SK-N-SH (cell line): ENCODE measurements around the gene LY6G6C. TPM values are rescaled to one million over a fixed set of nuclear protein-coding genes. Genes with fewer than 3 reads are reported as not detected.

Experiments used
- CTCF ChIA-PET: fragments of 300-600, 350-600 bp; formaldehyde crosslinking; extraction: SDS; loops from one replicate; lab custom pipeline; 2021; lab: Yijun Ruan, JAX
- POLR2A ChIA-PET: fragments of 350-600 bp; sonication (Branson Sonifier 250); formaldehyde crosslinking; extraction: SDS; loops from one replicate; lab custom pipeline; 2020; ENCODE audit warnings: antibody characterized with exemption, inconsistent platforms; lab: Yijun Ruan, JAX
- DNase-seq: peaks from one replicate; pipeline ENCODE4 v3.0.0; 2012
- H2AFZ ChIP-seq: fragments of 200-600 bp; sonication (generic); 2 replicates; pipeline ENCODE4 v1.8.1; 2016; ENCODE audit warnings: antibody characterized with exemption, mild to moderate bottlenecking, low read depth
- H3F3A ChIP-seq: fragments of 200-600 bp; sonication (generic); replicated peaks from 2 replicates; pipeline ENCODE3; 2016; ENCODE audit warnings: antibody characterized with exemption, mild to moderate bottlenecking; ENCODE audit not compliant: insufficient read depth
- H3K27ac ChIP-seq, 2 experiments: fragments of 200-500 bp in 1 of 2; fragments of 200-600 bp in 1 of 2; sonication (Bioruptor generic) in 1 of 2; sonication (generic), shearing (Covaris generic) in 1 of 2; 2 replicates each; pipeline versions ENCODE4 v1.5.1 to v1.6.1; 2014 to 2016; ENCODE audit warnings: low read depth in 2 of 2, inconsistent platforms in 1 of 2, low read length in 1 of 2, mild to moderate bottlenecking in 1 of 2, mixed read lengths in 1 of 2
- H3K27me3 ChIP-seq: fragments of 200-600 bp; sonication (generic), shearing (Covaris generic); 2 replicates; pipeline ENCODE4 v1.6.1; 2016; ENCODE audit warnings: mixed run types; ENCODE audit not compliant: insufficient read depth
- H3K36me3 ChIP-seq, 2 experiments: fragments of 200-500 bp in 1 of 2; fragments of 200-600 bp in 1 of 2; sonication (Bioruptor generic) in 1 of 2; sonication (generic) in 1 of 2; replicated peaks in 1 of 2; 2 replicates each; pipeline versions ENCODE3 to v1.5.1; 2014 to 2016; ENCODE audit warnings: low read length in 1 of 2, mild to moderate bottlenecking in 1 of 2; ENCODE audit not compliant: insufficient read depth in 2 of 2, control insufficient read depth in 1 of 2
- H3K4me1 ChIP-seq, 2 experiments: fragments of 200-500 bp in 1 of 2; fragments of 200-600 bp in 1 of 2; sonication (Bioruptor generic) in 1 of 2; sonication (generic), shearing (Covaris generic) in 1 of 2; 2 replicates each; pipeline versions ENCODE4 v1.5.1 to v1.6.1; 2014 to 2016; ENCODE audit warnings: low read depth in 1 of 2, low read length in 1 of 2, mixed run types in 1 of 2; ENCODE audit not compliant: insufficient read depth in 2 of 2, control insufficient read depth in 1 of 2
- H3K4me2 ChIP-seq: fragments of 200-600 bp; sonication (generic), shearing (Covaris generic); 2 replicates; pipeline ENCODE4 v1.6.1; 2017; ENCODE audit warnings: mixed run types
- H3K4me3 ChIP-seq, 2 experiments: fragments of 200-500 bp in 1 of 2; fragments of 200-600 bp in 1 of 2; sonication (Bioruptor generic) in 1 of 2; sonication (generic), shearing (Covaris generic) in 1 of 2; 2 replicates each; pipeline versions ENCODE4 v1.5.1 to v1.8.1; 2014 to 2016; ENCODE audit warnings: low read depth in 2 of 2, inconsistent platforms in 1 of 2, low read length in 1 of 2, mild to moderate bottlenecking in 1 of 2, mixed read lengths in 1 of 2, moderate library complexity in 1 of 2
- H3K79me2 ChIP-seq: fragments of 200-600 bp; sonication (generic); 2 replicates; pipeline ENCODE4 v1.8.1; 2017; ENCODE audit warnings: mild to moderate bottlenecking; ENCODE audit not compliant: insufficient read depth
- H3K9ac ChIP-seq: fragments of 200-600 bp; sonication (generic); 2 replicates; pipeline ENCODE4 v1.6.1; 2017; ENCODE audit warnings: mixed run types
- H3K9me2 ChIP-seq: fragments of 200-600 bp; sonication (generic); 2 replicates; pipeline ENCODE4 v1.6.1; 2017; ENCODE audit warnings: mixed run types
- H3K9me3 ChIP-seq: fragments of 200-600 bp; sonication (generic); 2 replicates; pipeline ENCODE4 v1.6.1; 2017; ENCODE audit warnings: mixed run types, mild to moderate bottlenecking, moderate library complexity
- H4K20me1 ChIP-seq: fragments of 200-600 bp; sonication (generic); 2 replicates; pipeline ENCODE4 v1.6.1; 2017; ENCODE audit warnings: mild to moderate bottlenecking, mixed run types; ENCODE audit not compliant: insufficient read depth
- ELF1 ChIP-seq: IDR thresholded peaks from 2 replicates; pipeline ENCODE4 v1.4.0; 2012
- FOSL2 ChIP-seq: IDR thresholded peaks from 2 replicates; pipeline ENCODE4 v1.4.0; 2012; ENCODE audit warnings: low read depth, mild to moderate bottlenecking, moderate library complexity, borderline replicate concordance
- GABPA ChIP-seq: IDR thresholded peaks from 2 replicates; pipeline ENCODE4 v1.4.0; 2012; ENCODE audit warnings: low read depth, mild to moderate bottlenecking
- GATA2 ChIP-seq: sonication (generic); formaldehyde crosslinking; IDR thresholded peaks from 2 replicates; pipeline ENCODE4 v1.5.0; 2020; ENCODE audit warnings: mild to moderate bottlenecking, missing genetic modification reagents
- MEF2A ChIP-seq: IDR thresholded peaks from 2 replicates; pipeline ENCODE4 v1.4.0; 2012; ENCODE audit warnings: low read depth, borderline replicate concordance
- MXI1 ChIP-seq: IDR thresholded peaks from 2 replicates; pipeline ENCODE4 v1.6.1; 2012; ENCODE audit warnings: mild to moderate bottlenecking, low read depth, low read length, improper control_type of control experiment
- POLR2AphosphoS5 ChIP-seq: IDR thresholded peaks from 2 replicates; pipeline ENCODE4 v1.6.1; 2012; ENCODE audit warnings: low read depth, low read length
- RCOR1 ChIP-seq: fragments of 150-350 bp; IDR thresholded peaks from 2 replicates; pipeline ENCODE4 v1.6.1; 2017; ENCODE audit warnings: antibody characterized with exemption, low read length
- RFX5 ChIP-seq: IDR thresholded peaks from 2 replicates; pipeline ENCODE4 v1.6.1; 2012; ENCODE audit warnings: mild to moderate bottlenecking, improper control_type of control experiment, low read length
- RXRA ChIP-seq: IDR thresholded peaks from 2 replicates; pipeline ENCODE4 v1.4.0; 2012; ENCODE audit warnings: low read depth, mild to moderate bottlenecking, borderline replicate concordance
- SIN3A ChIP-seq: IDR thresholded peaks from 2 replicates; pipeline ENCODE4 v1.6.1; 2012; ENCODE audit warnings: low read depth, mild to moderate bottlenecking, low read length, moderate library complexity, borderline replicate concordance
- SMC3 ChIP-seq: IDR thresholded peaks from 2 replicates; pipeline ENCODE4 v1.6.1; 2012; ENCODE audit warnings: low read depth, low read length, improper control_type of control experiment
- TAF1 ChIP-seq: IDR thresholded peaks from 2 replicates; pipeline ENCODE4 v1.6.1; 2012; ENCODE audit warnings: low read depth, mild to moderate bottlenecking, low read length, moderate library complexity, borderline replicate concordance
- YY1 ChIP-seq: IDR thresholded peaks from 2 replicates; pipeline ENCODE4 v1.4.0; 2012; ENCODE audit warnings: low read depth, mild to moderate bottlenecking
- WGBS: methylation state at CpG from one replicate; pipeline ENCODE4 v1.1.6; 2017; ENCODE audit warnings: low lambda C conversion rate; 5-methylcytosine and 5-hydroxymethylcytosine counted together
- polyA plus RNA-seq, 3 experiments: library from polyadenylated mRNA; depleted of rRNA; stranded (reverse); fragments of >200 nt; gene quantifications; 2 replicates each; pipeline ENCODE4 v1.2.3, GENCODE V29; 2012
- TF ChIP-seq, protein P1 (sequence below): fragments of 150-350 bp; IDR thresholded peaks from 2 replicates; pipeline ENCODE4 v1.6.1; 2016; ENCODE audit warnings: mild to moderate bottlenecking, low read depth, low read length
- TF ChIP-seq, protein P2 (sequence below): fragments of 200-600 bp; sonication (generic); IDR thresholded peaks from 2 replicates; pipeline ENCODE4 v1.6.1; 2017; ENCODE audit warnings: antibody characterized with exemption, mild to moderate bottlenecking, moderate library complexity
- TF ChIP-seq, protein P3 (sequence below): fragments of 150-350 bp; IDR thresholded peaks from 2 replicates; pipeline ENCODE4 v1.6.1; 2017; ENCODE audit warnings: antibody characterized with exemption, low read length, low read depth, borderline replicate concordance
- TF ChIP-seq, protein P4 (sequence below): IDR thresholded peaks from 2 replicates; pipeline ENCODE4; 2012
- TF ChIP-seq, protein P5 (sequence below): IDR thresholded peaks from 2 replicates; pipeline ENCODE4 v1.6.1; 2012; ENCODE audit warnings: mild to moderate bottlenecking, low read depth, low read length, moderate library complexity

LY6G6C gene
- polyA plus RNA-seq, 1 of the 3 experiments (the other 2 are of a cell fraction), result not detected

DNA sequence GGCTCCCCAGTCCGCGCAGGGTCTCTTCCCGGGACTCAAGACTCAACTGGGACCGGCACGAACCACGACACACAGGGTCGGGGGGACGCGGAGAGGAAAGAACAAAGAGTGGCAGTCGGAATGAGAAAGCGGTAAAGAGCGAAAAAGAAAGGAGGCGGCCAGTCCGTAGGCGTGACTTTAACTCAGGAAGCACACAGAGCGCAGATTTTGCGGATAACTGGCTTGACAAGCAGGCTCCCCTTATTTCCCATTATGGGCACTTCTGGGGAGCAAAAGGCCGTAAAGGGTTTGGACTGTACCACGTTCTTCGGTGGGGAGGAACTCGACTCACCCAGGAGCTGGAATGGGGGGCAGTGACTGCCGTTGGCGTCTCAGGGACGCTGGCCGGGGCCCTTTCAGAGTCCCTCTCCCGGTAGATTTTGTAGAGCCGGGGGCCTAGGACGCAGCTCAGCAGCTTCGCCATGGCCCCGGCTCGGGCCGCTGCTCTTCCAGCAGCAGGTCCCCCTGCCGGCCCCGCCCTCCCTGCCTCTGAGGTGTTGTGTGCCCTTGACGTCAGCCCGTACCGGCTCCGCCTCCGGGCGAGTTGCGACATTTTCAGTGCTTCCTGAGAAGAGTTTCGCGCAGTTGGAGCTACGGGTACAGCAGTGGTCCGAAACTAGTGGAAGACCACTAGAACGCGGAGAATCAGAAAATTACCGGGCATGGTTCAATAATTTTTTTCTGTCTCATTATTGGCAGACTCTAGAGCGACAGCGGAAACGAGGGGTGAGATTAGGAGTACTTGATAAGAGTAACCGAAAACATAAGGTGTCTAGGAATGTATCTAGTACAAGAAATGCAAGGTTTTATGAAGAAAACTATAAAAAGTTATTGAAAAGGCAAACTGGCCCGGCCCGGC, 18.5 kb downstream of the LY6G6C start, which contains the start of gene ABHD16A (continued):
- TF ChIP-seq, protein P1, sequence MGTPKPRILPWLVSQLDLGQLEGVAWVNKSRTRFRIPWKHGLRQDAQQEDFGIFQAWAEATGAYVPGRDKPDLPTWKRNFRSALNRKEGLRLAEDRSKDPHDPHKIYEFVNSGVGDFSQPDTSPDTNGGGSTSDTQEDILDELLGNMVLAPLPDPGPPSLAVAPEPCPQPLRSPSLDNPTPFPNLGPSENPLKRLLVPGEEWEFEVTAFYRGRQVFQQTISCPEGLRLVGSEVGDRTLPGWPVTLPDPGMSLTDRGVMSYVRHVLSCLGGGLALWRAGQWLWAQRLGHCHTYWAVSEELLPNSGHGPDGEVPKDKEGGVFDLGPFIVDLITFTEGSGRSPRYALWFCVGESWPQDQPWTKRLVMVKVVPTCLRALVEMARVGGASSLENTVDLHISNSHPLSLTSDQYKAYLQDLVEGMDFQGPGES, result no peak
- TF ChIP-seq MXI1 (peak; percentile 100), RFX5 (no peak; the same call in 1 of the 2 replicates), ELF1 (peak; percentile 81), TAF1 (peak; percentile 71), FOSL2 (no peak), MEF2A (no peak), YY1 (no peak), SMC3 (no peak), RCOR1 (peak; percentile 58; the same call in 1 of the 2 replicates)
- TF ChIP-seq, protein P2, sequence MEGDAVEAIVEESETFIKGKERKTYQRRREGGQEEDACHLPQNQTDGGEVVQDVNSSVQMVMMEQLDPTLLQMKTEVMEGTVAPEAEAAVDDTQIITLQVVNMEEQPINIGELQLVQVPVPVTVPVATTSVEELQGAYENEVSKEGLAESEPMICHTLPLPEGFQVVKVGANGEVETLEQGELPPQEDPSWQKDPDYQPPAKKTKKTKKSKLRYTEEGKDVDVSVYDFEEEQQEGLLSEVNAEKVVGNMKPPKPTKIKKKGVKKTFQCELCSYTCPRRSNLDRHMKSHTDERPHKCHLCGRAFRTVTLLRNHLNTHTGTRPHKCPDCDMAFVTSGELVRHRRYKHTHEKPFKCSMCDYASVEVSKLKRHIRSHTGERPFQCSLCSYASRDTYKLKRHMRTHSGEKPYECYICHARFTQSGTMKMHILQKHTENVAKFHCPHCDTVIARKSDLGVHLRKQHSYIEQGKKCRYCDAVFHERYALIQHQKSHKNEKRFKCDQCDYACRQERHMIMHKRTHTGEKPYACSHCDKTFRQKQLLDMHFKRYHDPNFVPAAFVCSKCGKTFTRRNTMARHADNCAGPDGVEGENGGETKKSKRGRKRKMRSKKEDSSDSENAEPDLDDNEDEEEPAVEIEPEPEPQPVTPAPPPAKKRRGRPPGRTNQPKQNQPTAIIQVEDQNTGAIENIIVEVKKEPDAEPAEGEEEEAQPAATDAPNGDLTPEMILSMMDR, result no peak

DNA sequence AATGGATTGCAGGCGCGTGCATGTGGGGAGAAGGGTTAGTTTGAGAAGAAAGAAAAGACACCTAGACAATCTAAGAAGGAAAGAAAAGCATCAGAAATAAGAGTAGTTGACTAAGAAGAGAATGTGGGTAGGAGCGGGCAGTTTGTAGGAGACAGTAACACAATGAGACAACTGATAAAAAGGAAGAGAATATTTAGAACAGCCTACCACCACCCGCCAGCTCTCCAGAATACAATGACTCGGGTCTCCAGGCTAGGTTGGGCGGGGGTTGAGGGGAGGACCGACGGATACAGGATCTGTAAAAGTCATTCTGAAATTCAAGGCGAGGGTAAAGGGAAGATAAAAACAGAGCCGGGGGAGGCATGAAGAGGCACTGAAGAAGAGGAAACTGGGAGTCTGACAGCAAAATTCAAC, 19.1 kb downstream of the LY6G6C start:
- Histone ChIP-seq H3K4me3 (peak overlapping the region; percentile 81 to 98), H3K79me2 (peaks cover 36% of the 10 kb centered on the region), H3K27me3 (no peaks in the 10 kb centered on the region), H3K9me2 (no peaks in the 10 kb centered on the region), H3K36me3 (peaks cover 0 to 17% of the 10 kb centered on the region in 2 experiments), H3K4me2 (peak overlapping the region; percentile 97), H2AFZ (peak overlapping the region; percentile 91), H4K20me1 (no peaks in the 10 kb centered on the region), H3K27ac (peak overlapping the region; percentile 87 to 89), H3K4me1 (peaks cover 0 to 15% of the 10 kb centered on the region in 2 experiments; a peak in 2 of 4 replicates), H3F3A (peaks cover 12% of the 10 kb centered on the region), H3K9ac (peak overlapping the region; percentile 95), H3K9me3 (no peaks in the 10 kb centered on the region)
- CTCF ChIA-PET, result interaction anchor here (0.7 to 1.7 kb wide), 4 partner anchors 10 to 126 kb away, joined by 3 to 5 read pairs (median 4); partner anchors contain the start of gene MSH5
- DNase-seq, result no peak
- 2% methylated on average over 10 of the region's 10 CpGs for WGBS
- POLR2A ChIA-PET, result interaction anchor here (1.0 to 1.8 kb wide), 5 partner anchors 8 to 128 kb away, joined by 3 to 7 read pairs (median 4); partner anchors contain the start of genes HSPA1B and VARS1
- TF ChIP-seq RXRA (no peak), RCOR1 (no peak), GATA2 (no peak), POLR2AphosphoS5 (no peak), SIN3A (no peak), GABPA (no peak), YY1 (no peak), FOSL2 (no peak)
- TF ChIP-seq, protein P3, sequence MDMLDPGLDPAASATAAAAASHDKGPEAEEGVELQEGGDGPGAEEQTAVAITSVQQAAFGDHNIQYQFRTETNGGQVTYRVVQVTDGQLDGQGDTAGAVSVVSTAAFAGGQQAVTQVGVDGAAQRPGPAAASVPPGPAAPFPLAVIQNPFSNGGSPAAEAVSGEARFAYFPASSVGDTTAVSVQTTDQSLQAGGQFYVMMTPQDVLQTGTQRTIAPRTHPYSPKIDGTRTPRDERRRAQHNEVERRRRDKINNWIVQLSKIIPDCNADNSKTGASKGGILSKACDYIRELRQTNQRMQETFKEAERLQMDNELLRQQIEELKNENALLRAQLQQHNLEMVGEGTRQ, result no peak
- TF ChIP-seq, protein P4, sequence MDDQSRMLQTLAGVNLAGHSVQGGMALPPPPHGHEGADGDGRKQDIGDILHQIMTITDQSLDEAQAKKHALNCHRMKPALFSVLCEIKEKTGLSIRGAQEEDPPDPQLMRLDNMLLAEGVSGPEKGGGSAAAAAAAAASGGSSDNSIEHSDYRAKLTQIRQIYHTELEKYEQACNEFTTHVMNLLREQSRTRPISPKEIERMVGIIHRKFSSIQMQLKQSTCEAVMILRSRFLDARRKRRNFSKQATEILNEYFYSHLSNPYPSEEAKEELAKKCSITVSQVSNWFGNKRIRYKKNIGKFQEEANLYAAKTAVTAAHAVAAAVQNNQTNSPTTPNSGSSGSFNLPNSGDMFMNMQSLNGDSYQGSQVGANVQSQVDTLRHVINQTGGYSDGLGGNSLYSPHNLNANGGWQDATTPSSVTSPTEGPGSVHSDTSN, result no peak
- TF ChIP-seq, protein P1, result no peak
- TF ChIP-seq, protein P5, sequence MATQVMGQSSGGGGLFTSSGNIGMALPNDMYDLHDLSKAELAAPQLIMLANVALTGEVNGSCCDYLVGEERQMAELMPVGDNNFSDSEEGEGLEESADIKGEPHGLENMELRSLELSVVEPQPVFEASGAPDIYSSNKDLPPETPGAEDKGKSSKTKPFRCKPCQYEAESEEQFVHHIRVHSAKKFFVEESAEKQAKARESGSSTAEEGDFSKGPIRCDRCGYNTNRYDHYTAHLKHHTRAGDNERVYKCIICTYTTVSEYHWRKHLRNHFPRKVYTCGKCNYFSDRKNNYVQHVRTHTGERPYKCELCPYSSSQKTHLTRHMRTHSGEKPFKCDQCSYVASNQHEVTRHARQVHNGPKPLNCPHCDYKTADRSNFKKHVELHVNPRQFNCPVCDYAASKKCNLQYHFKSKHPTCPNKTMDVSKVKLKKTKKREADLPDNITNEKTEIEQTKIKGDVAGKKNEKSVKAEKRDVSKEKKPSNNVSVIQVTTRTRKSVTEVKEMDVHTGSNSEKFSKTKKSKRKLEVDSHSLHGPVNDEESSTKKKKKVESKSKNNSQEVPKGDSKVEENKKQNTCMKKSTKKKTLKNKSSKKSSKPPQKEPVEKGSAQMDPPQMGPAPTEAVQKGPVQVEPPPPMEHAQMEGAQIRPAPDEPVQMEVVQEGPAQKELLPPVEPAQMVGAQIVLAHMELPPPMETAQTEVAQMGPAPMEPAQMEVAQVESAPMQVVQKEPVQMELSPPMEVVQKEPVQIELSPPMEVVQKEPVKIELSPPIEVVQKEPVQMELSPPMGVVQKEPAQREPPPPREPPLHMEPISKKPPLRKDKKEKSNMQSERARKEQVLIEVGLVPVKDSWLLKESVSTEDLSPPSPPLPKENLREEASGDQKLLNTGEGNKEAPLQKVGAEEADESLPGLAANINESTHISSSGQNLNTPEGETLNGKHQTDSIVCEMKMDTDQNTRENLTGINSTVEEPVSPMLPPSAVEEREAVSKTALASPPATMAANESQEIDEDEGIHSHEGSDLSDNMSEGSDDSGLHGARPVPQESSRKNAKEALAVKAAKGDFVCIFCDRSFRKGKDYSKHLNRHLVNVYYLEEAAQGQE, result no peak
